Measurements from ENCODE around the gene S100B. TPM values are rescaled to one million over a fixed set of nuclear protein-coding genes. Genes with fewer than 3 reads are reported as not detected.
A peak's percentile ranks its signal among the peaks of the same experiment; 100 is the strongest.

Gene S100B
- total and polyA plus RNA-seq, 2 of the 13 experiments (the other 11 are each of a cell fraction or from before 2014, with no cell fraction given), result not detected

DNA sequence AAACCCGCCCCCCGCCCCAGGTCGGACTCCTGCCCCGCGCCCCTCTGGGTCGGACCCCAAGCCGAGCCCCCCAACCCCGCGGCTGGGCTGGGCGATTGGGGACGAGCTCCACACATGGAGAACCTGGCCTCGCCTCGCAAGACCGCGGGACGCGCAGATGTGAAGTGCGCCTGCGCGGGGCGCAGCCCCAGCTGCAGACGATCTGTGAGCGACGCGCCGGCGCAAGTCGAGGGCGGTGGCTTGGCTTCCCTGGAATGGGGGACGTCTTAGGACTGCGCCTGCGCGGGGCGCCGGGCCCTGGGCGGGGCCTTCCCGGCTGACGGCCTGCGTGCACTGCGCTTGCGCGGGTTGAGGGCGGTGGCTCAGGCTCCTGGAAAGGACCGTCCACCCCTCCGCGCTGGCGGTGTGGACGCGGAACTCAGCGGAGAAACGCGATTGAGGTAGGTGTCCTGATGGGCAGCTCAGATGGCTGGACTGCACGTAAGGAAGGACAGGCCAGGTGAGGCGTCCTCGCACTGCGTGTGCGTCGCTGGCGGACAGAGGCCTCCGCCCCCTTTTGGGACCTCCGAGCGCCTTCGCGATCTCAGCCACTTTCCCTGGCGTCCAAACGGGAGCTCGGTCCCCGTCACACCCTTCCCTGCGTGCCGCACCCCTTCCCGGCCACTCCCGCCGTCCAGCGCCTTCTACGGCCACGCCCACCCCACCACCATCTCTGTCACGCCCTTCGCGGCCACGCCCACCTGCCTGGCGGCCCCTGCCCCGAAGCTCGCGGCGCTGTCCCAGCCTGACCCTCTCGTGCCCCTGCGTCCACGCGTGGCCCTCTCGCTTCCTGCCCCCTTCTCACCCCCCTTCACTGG, 30.7 kb upstream of the S100B start, which contains the start of gene PRMT2:
PRMT2 (plus strand) TSS at position 351 of the 857 bp plus-strand sequence. CDS start 1,278 bp downstream, outside the sequence.
- POLR2A ChIA-PET, result interaction anchor here (0.7 to 5.1 kb wide), 25 partner anchors 8 to 492 kb away, joined by 3 to 48 read pairs (median 4); partner anchors contain the start of gene S100B
- no TSS peak for BruUV-seq (replicated peaks)
- TF ChIP-seq PRPF4 (IDR thresholded peaks at IDR 0.05; ENCODE audit: low read depth, low read length, poor library complexity, severe bottlenecking) (no peak), ASH2L (IDR thresholded peaks at IDR 0.05; ENCODE audit: insufficient read length, low read depth, low read length) (peak; percentile 87), MATR3 (CRISPR knock-in tag; IDR thresholded peaks at IDR 0.05) (no peak), ZKSCAN8 (CRISPR knock-in tag; IDR thresholded peaks at IDR 0.05; ENCODE audit: borderline replicate concordance) (no peak), MIXL1 (CRISPR knock-in tag; IDR thresholded peaks at IDR 0.05) (no peak), LCORL (IDR thresholded peaks at IDR 0.05) (no peak), LCORL (CRISPR knock-in tag; IDR thresholded peaks at IDR 0.05) (peak; percentile 70; the same call in 1 of the 2 replicates), ZNF331 (CRISPR knock-in tag; IDR thresholded peaks at IDR 0.05) (peak; percentile 39), NR2F6 (IDR thresholded peaks at IDR 0.05) (no peak), NR2F6 (CRISPR knock-in tag; IDR thresholded peaks at IDR 0.05) (peak; percentile 53), NFIC (IDR thresholded peaks at IDR 0.05; ENCODE audit: low read length) (no peak), ZNF766 (CRISPR knock-in tag; IDR thresholded peaks at IDR 0.05; ENCODE audit: borderline replicate concordance) (no peak), MZF1 (CRISPR knock-in tag; IDR thresholded peaks at IDR 0.05; ENCODE audit: borderline replicate concordance) (0 out of 2 replicates have a peak, but pooled peaks have one; percentile 57), ZNF317 (CRISPR knock-in tag; IDR thresholded peaks at IDR 0.05) (peak; percentile 85; the same call in 1 of the 2 replicates), KLF12 (CRISPR knock-in tag; IDR thresholded peaks at IDR 0.05; ENCODE audit: borderline replicate concordance) (no peak; the same call in 1 of the 2 replicates), ZSCAN30 (CRISPR knock-in tag; IDR thresholded peaks at IDR 0.05) (no peak), ZNF788 (CRISPR knock-in tag; IDR thresholded peaks at IDR 0.05; ENCODE audit: borderline replicate concordance) (peak; percentile 82), E2F5 (CRISPR knock-in tag; conservative IDR thresholded peaks at IDR 0.05) (no peak; the same call in 1 of the 2 replicates), ZEB1 (IDR thresholded peaks at IDR 0.05; ENCODE audit: insufficient replicate concordance, low read depth) (no peak), ZNF619 (CRISPR knock-in tag; IDR thresholded peaks at IDR 0.05) (peak; percentile 79)
- TF ChIP-seq, protein P1, sequence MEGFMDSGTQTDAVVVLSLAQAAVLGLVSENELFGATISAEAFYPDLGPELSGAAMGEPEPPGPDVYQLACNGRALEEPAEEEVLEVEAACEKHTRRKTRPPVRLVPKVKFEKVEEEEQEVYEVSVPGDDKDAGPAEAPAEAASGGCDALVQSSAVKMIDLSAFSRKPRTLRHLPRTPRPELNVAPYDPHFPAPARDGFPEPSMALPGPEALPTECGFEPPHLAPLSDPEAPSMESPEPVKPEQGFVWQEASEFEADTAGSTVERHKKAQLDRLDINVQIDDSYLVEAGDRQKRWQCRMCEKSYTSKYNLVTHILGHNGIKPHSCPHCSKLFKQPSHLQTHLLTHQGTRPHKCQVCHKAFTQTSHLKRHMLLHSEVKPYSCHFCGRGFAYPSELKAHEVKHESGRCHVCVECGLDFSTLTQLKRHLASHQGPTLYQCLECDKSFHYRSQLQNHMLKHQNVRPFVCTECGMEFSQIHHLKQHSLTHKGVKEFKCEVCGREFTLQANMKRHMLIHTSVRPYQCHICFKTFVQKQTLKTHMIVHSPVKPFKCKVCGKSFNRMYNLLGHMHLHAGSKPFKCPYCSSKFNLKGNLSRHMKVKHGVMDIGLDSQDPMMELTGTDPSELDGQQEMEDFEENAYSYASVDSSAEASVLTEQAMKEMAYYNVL (CRISPR knock-in tag; IDR thresholded peaks at IDR 0.05; ENCODE audit: borderline replicate concordance), result peak; percentile 35
- TF ChIP-seq, protein P2, sequence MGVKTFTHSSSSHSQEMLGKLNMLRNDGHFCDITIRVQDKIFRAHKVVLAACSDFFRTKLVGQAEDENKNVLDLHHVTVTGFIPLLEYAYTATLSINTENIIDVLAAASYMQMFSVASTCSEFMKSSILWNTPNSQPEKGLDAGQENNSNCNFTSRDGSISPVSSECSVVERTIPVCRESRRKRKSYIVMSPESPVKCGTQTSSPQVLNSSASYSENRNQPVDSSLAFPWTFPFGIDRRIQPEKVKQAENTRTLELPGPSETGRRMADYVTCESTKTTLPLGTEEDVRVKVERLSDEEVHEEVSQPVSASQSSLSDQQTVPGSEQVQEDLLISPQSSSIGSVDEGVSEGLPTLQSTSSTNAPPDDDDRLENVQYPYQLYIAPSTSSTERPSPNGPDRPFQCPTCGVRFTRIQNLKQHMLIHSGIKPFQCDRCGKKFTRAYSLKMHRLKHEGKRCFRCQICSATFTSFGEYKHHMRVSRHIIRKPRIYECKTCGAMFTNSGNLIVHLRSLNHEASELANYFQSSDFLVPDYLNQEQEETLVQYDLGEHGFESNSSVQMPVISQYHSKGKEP (CRISPR knock-in tag; IDR thresholded peaks at IDR 0.05), result no peak; the same call in 1 of the 2 replicates

More for the DNA sequence above, 30.7 kb upstream of the S100B start, which contains the start of gene PRMT2:
- DNase-seq (ENCODE audit: low spot score) (peak; percentile 93), FAIRE-seq (peak; percentile 4), ATAC-seq (peak; percentile 94)
- intact Hi-C loops (cut with micrococcal nuclease; ENCODE audit: unreplicated experiment) (no loop called here), in situ Hi-C loops (cut with HindIII; ENCODE audit: extremely low pct_ligation_motif_present, low pct_unique_long_range_greater_than_20kb) (no loop called here)
- 0% methylated on average over 15 of the region's 90 CpGs for WGBS (ENCODE audit: low lambda C conversion rate)
- Histone ChIP-seq H3K36me3 (replicated peaks in 1 of 2; ENCODE audit: control insufficient read depth in 1 of 2, insufficient read depth in 2 of 2, low read length in 2 of 2) (no peaks in the 10 kb centered on the region), H3K79me2 (ENCODE audit: insufficient read depth, low read length) (peaks cover 32% of the 10 kb centered on the region), H3K4me1 (ENCODE audit: insufficient read depth, low read length) (peaks cover 54% of the 10 kb centered on the region), H3K27ac (ENCODE audit: extremely low read length, insufficient read depth, low read length) (peak within 1 kb of the TSS; percentile 85), H3K9me3 (ENCODE audit: low read length) (no peaks in the 10 kb centered on the region), H3K4me3 (replicated peaks in 1 of 3; ENCODE audit: insufficient read depth in 1 of 3, low read depth in 2 of 3, low read length in 3 of 3) (peak within 1 kb of the TSS; percentile 80 to 93 (median 83)), H4K20me1 (ENCODE audit: insufficient read depth, low read length) (peaks cover 4% of the 10 kb centered on the region; the same call in 1 of the 2 replicates), H2AFZ (ENCODE audit: low read length) (no peak within 1 kb of the TSS), H3K9ac (ENCODE audit: insufficient read depth, low read depth, low read length) (peak within 1 kb of the TSS; percentile 90), H3K27me3 (ENCODE audit: control insufficient read depth in 1 of 2, insufficient read depth in 2 of 2, low read length in 2 of 2) (no peaks in the 10 kb centered on the region; a peak in 1 of 5 replicates), H3K4me2 (ENCODE audit: low read depth, low read length) (peak within 1 kb of the TSS; percentile 74)
- CTCF ChIA-PET (ENCODE audit: low intra/inter-chr PET ratio, low total read pairs), result no interaction called here

Data from HepG2 (cell line).